ENCODE data around the gene TRNP1. TPM values are rescaled to one million over a fixed set of nuclear protein-coding genes. Genes with fewer than 3 reads are reported as not detected.

The TRNP1 gene
- total RNA-seq, 4 donors from 2014 or later = 2.9 to 8.5 (median 6.5) TPM

- no peaks in the 10 kb centered on the region for H3K27me3 ChIP-seq
- no peaks in the 10 kb centered on the region for H3K36me3 ChIP-seq
- no peak overlapping the region for H3K4me3 ChIP-seq (replicated peaks in 1 of 3)
- TF ChIP-seq CTCF (IDR thresholded peaks at IDR 0.05) (no peak), POLR2A (IDR thresholded peaks at IDR 0.05) (no peak)
- 47 to 53% methylated on average over 10 of the region's 10 CpGs for WGBS, 2 donors
- H3K9me3 ChIP-seq = no peaks in the 10 kb centered on the region
- no peak overlapping the region for H3K27ac ChIP-seq
- H3K4me1 ChIP-seq = peaks cover 5 to 14% of the 10 kb centered on the region in 2 donors
- intact Hi-C loops (cut with DNase I) = no loop called here
- DNase-seq = no peak
Measured at GRCh38 chr1:26991310-26992116, 2.0 kb upstream of the TRNP1 start.

GRCh38 chr1:26994020-26994786 is 711 bp downstream of the TRNP1 start:
- peaks cover 17 to 28% of the 10 kb centered on the region in 2 donors for H3K4me1 ChIP-seq
- no peaks in the 10 kb centered on the region for H3K27me3 ChIP-seq
- WGBS, 2 donors = 16 to 20% methylated on average over 2 to 7 of the region's 97 CpGs
- TF ChIP-seq POLR2A (IDR thresholded peaks at IDR 0.05) (no peak), CTCF (IDR thresholded peaks at IDR 0.05) (no peak)
- DNase-seq = peak; percentile 28 to 42
- intact Hi-C loops (cut with DNase I) = no loop called here
- H3K36me3 ChIP-seq = no peaks in the 10 kb centered on the region
- no peak overlapping the region for H3K27ac ChIP-seq
- H3K9me3 ChIP-seq = no peaks in the 10 kb centered on the region
- peak overlapping the region; percentile 20 to 47 (median 44) for H3K4me3 ChIP-seq (replicated peaks in 1 of 3)

- TF ChIP-seq CTCF (IDR thresholded peaks at IDR 0.05) (no peak), POLR2A (IDR thresholded peaks at IDR 0.05) (no peak)
- H3K36me3 ChIP-seq = no peaks in the 10 kb centered on the region
- WGBS, 2 donors = 50 to 56% methylated on average over 7 to 12 of the region's 15 CpGs
- no peak overlapping the region for H3K27ac ChIP-seq
- no peaks in the 10 kb centered on the region for H3K9me3 ChIP-seq
- H3K4me3 ChIP-seq (replicated peaks in 1 of 3) = peak overlapping the region in 1 of 3 donors; percentile 47
- no peaks in the 10 kb centered on the region for H3K27me3 ChIP-seq
- intact Hi-C loops (cut with DNase I) = loop anchor here (5.0 kb wide), 2 partner anchors 47 to 102 kb away; no protein-coding TSS in a partner anchor
- no peak for DNase-seq
- H3K4me1 ChIP-seq = peaks cover 22 to 35% of the 10 kb centered on the region in 2 donors
Measured at GRCh38 chr1:26994787-26995517, 1.5 kb downstream of the TRNP1 start.

- Histone ChIP-seq H3K9me3 (no peaks in the 10 kb centered on the region), H3K27ac (no peak overlapping the region), H3K36me3 (no peaks in the 10 kb centered on the region), H3K4me3 (replicated peaks in 1 of 3) (no peak overlapping the region), H3K27me3 (no peaks in the 10 kb centered on the region), H3K4me1 (peaks cover 22 to 39% of the 10 kb centered on the region in 2 donors)
- no peak for TF ChIP-seq CTCF (IDR thresholded peaks at IDR 0.05)
- no peak for TF ChIP-seq POLR2A (IDR thresholded peaks at IDR 0.05)
- no peak for DNase-seq
- 71 to 100% methylated on average over 1 of the region's 1 CpG for WGBS, 2 donors
- intact Hi-C loops (cut with DNase I) = loop anchor here (5.0 kb wide), 2 partner anchors 46 to 101 kb away; no protein-coding TSS in a partner anchor
Measured at GRCh38 chr1:26996024-26996423, 2.5 kb downstream of the TRNP1 start.

Measured in thyroid gland (tissue), 4 donors.